H1 (cell line): Measurements from ENCODE around the gene GMPPA. TPM values are rescaled to one million over a fixed set of nuclear protein-coding genes. Genes with fewer than 3 reads are reported as not detected.

Experiments used
- CTCF ChIA-PET: fragments of 300-600 bp; sonication (Branson Sonifier 250); formaldehyde crosslinking; loops from one replicate; lab custom pipeline; 2021; ENCODE audit not compliant: partially characterized antibody; lab: Charles Lee
- POLR2A ChIA-PET: fragments of 300-600 bp; sonication (Branson Sonifier 250); formaldehyde crosslinking; loops from one replicate; lab custom pipeline; 2021; ENCODE audit warnings: inconsistent platforms; ENCODE audit not compliant: partially characterized antibody; lab: Charles Lee
- DNase-seq, 2 experiments: peaks; one replicate each; pipeline versions ENCODE4 v3.0.0 to v3.0.0-alpha.2; 2010 to 2022; ENCODE audit warnings: low spot score in 2 of 2, low read depth in 1 of 2, mixed read lengths in 1 of 2
- FAIRE-seq: peaks from 2 replicates; lab custom pipeline; 2011; peaks lifted over from hg19 to GRCh38; lab: Jason Lieb, UNC
- H2AFZ ChIP-seq: 2 replicates; pipeline ENCODE4 v1.8.1; 2012; ENCODE audit warnings: low read length, inconsistent platforms
- H2AK5ac ChIP-seq: 2 replicates; pipeline ENCODE4 v1.6.1; 2013; ENCODE audit warnings: low read depth, low read length
- H2BK120ac ChIP-seq: replicated peaks from 2 replicates; pipeline ENCODE3; 2013; ENCODE audit warnings: low read depth, low read length, inconsistent platforms
- H2BK12ac ChIP-seq: 2 replicates; pipeline ENCODE4 v1.6.1; 2013; ENCODE audit warnings: low read depth, low read length
- H2BK15ac ChIP-seq: 2 replicates; pipeline ENCODE4 v1.6.1; 2013; ENCODE audit warnings: low read length
- H2BK20ac ChIP-seq: 2 replicates; pipeline ENCODE4 v1.6.1; 2013; ENCODE audit warnings: low read length
- H2BK5ac ChIP-seq: 2 replicates; pipeline ENCODE4 v1.6.1; 2013; ENCODE audit warnings: low read depth, low read length
- H3K14ac ChIP-seq: 2 replicates; pipeline ENCODE4 v1.6.1; 2013; ENCODE audit warnings: inconsistent platforms; ENCODE audit not compliant: insufficient read length
- H3K18ac ChIP-seq: 2 replicates; pipeline ENCODE4 v1.6.1; 2013; ENCODE audit warnings: low read length; ENCODE audit errors: extremely low read depth
- H3K23ac ChIP-seq: 2 replicates; pipeline ENCODE4 v1.6.1; 2013; ENCODE audit warnings: inconsistent platforms; ENCODE audit not compliant: insufficient read length
- H3K23me2 ChIP-seq: 2 replicates; pipeline ENCODE4 v1.6.1; 2013; ENCODE audit warnings: low read depth, low read length
- H3K27ac ChIP-seq: 2 replicates; pipeline ENCODE4 v1.6.1; 2011; ENCODE audit warnings: low read depth, low read length, inconsistent platforms
- H3K27me3 ChIP-seq, 4 experiments: replicated peaks in 1 of 4; 1 replicate in 1 of 4; 2 replicates in 3 of 4; pipeline versions ENCODE4 v1.6.1 to v1.8.1; 2011 to 2013; ENCODE audit warnings: low read length in 3 of 4, mild to moderate bottlenecking in 3 of 4, inconsistent platforms in 2 of 4, mixed read lengths in 2 of 4, moderate library complexity in 1 of 4; ENCODE audit not compliant: control insufficient read depth in 3 of 4, insufficient read depth in 3 of 4; ENCODE audit errors: extremely low read depth in 1 of 4
- H3K36me3 ChIP-seq, 4 experiments: 2 replicates each; pipeline versions ENCODE4 v1.6.1 to v1.8.1; 2011 to 2013; ENCODE audit warnings: mild to moderate bottlenecking in 4 of 4, low read length in 3 of 4, moderate library complexity in 2 of 4, control low read depth in 1 of 4, inconsistent platforms in 1 of 4; ENCODE audit not compliant: insufficient read depth in 4 of 4, control insufficient read depth in 2 of 4
- H3K4ac ChIP-seq: replicated peaks from 2 replicates; pipeline ENCODE3; 2013; ENCODE audit warnings: low read length, low read depth, mixed read lengths, inconsistent platforms; ENCODE audit not compliant: insufficient read length
- H3K4me1 ChIP-seq, 4 experiments: replicated peaks in 1 of 4; 1 replicate in 1 of 4; 2 replicates in 3 of 4; pipeline versions ENCODE4 v1.6.1 to v1.8.1; 2011 to 2013; ENCODE audit warnings: low read length in 3 of 4, inconsistent platforms in 2 of 4, mixed read lengths in 1 of 4; ENCODE audit not compliant: insufficient read depth in 4 of 4, control insufficient read depth in 3 of 4
- H3K4me2 ChIP-seq, 2 experiments: 2 replicates each; pipeline versions ENCODE4 v1.6.1 to v1.8.1; 2011 to 2013; ENCODE audit warnings: low read depth in 2 of 2, low read length in 2 of 2, control low read depth in 1 of 2, inconsistent platforms in 1 of 2, mild to moderate bottlenecking in 1 of 2; ENCODE audit not compliant: insufficient read depth in 1 of 2
- H3K4me3 ChIP-seq, 4 experiments: fragments of 200-600, 300-600 bp in 1 of 4; sonication (generic), shearing (Covaris generic), sonication (Bioruptor Twin) in 1 of 4; 2 replicates each; pipeline versions ENCODE4 v1.5.1 to v1.8.1; 2011 to 2016; ENCODE audit warnings: low read length in 4 of 4, low read depth in 3 of 4, control low read depth in 2 of 4, inconsistent platforms in 2 of 4, mild to moderate bottlenecking in 2 of 4, mixed read lengths in 1 of 4, moderate library complexity in 1 of 4; ENCODE audit not compliant: insufficient read depth in 2 of 4; ENCODE audit errors: extremely low read depth in 1 of 4
- H3K56ac ChIP-seq: replicated peaks from 2 replicates; pipeline ENCODE3; 2013; ENCODE audit warnings: low read depth, mild to moderate bottlenecking, mixed read lengths, low read length, inconsistent platforms; ENCODE audit not compliant: insufficient read length
- H3K79me1 ChIP-seq: 2 replicates; pipeline ENCODE4 v1.6.1; 2013; ENCODE audit warnings: low read depth, low read length, control low read depth
- H3K79me2 ChIP-seq, 2 experiments: 2 replicates each; pipeline versions ENCODE4 v1.6.1 to v1.8.1; 2012 to 2013; ENCODE audit warnings: low read length in 2 of 2, mild to moderate bottlenecking in 2 of 2, inconsistent platforms in 1 of 2; ENCODE audit not compliant: insufficient read depth in 2 of 2, control insufficient read depth in 1 of 2
- H3K9ac ChIP-seq, 4 experiments: replicated peaks in 1 of 4; 1 replicate in 1 of 4; 2 replicates in 3 of 4; pipeline versions ENCODE4 v1.6.1 to v1.8.1; 2011 to 2013; ENCODE audit warnings: low read depth in 3 of 4, low read length in 3 of 4, control low read depth in 2 of 4, mild to moderate bottlenecking in 2 of 4, moderate library complexity in 2 of 4, inconsistent platforms in 1 of 4; ENCODE audit errors: extremely low read depth in 1 of 4
- H3K9me3 ChIP-seq, 2 experiments: 2 replicates each; pipeline versions ENCODE4 v1.6.1 to v1.8.1; 2012 to 2013; ENCODE audit warnings: mild to moderate bottlenecking in 2 of 2, moderate library complexity in 2 of 2, control low read depth in 1 of 2, inconsistent platforms in 1 of 2, low read depth in 1 of 2, low read length in 1 of 2, mixed read lengths in 1 of 2; ENCODE audit not compliant: insufficient read depth in 2 of 2
- H4K20me1 ChIP-seq, 2 experiments: replicated peaks in 1 of 2; 2 replicates each; pipeline versions ENCODE3 to v1.8.1; 2011 to 2013; ENCODE audit warnings: inconsistent platforms in 2 of 2, low read length in 2 of 2, mild to moderate bottlenecking in 1 of 2; ENCODE audit not compliant: insufficient read depth in 2 of 2, control insufficient read depth in 1 of 2
- H4K5ac ChIP-seq: 2 replicates; pipeline ENCODE4 v1.6.1; 2013; ENCODE audit warnings: low read length, low read depth, mixed read lengths, inconsistent platforms; ENCODE audit not compliant: insufficient read length
- H4K8ac ChIP-seq: 2 replicates; pipeline ENCODE4 v1.8.0; 2013; ENCODE audit warnings: mild to moderate bottlenecking, moderate library complexity, low read length, inconsistent platforms; ENCODE audit not compliant: insufficient read depth; ENCODE audit errors: extremely low read depth
- H4K91ac ChIP-seq: replicated peaks from 2 replicates; pipeline ENCODE3; 2013; ENCODE audit warnings: low read length, mixed read lengths, inconsistent platforms; ENCODE audit not compliant: insufficient read length
- BCL11A ChIP-seq, 2 experiments: IDR thresholded peaks; one replicate each; pipeline ENCODE4 v1.6.1; 2011; ENCODE audit warnings: low read depth in 2 of 2, low read length in 2 of 2, mild to moderate bottlenecking in 2 of 2
- CEBPB ChIP-seq: IDR thresholded peaks from 2 replicates; pipeline ENCODE4 v1.6.1; 2012; ENCODE audit warnings: low read depth, low read length
- EP300 ChIP-seq, 2 experiments: IDR thresholded peaks; 1 replicate in 1 of 2; 2 replicates in 1 of 2; pipeline ENCODE4 v1.6.1; 2011 to 2012; ENCODE audit warnings: low read depth in 2 of 2, low read length in 2 of 2, mild to moderate bottlenecking in 2 of 2, borderline replicate concordance in 1 of 2, inconsistent platforms in 1 of 2, moderate library complexity in 1 of 2
- GTF2F1 ChIP-seq: IDR thresholded peaks from 2 replicates; pipeline ENCODE4 v1.6.1; 2012; ENCODE audit warnings: low read depth, low read length, improper control_type of control experiment, borderline replicate concordance
- HDAC2 ChIP-seq, 2 experiments: fragments of 300-600 bp in 1 of 2; sonication (generic) in 1 of 2; IDR thresholded peaks; 2 replicates each; pipeline ENCODE4 v1.6.1; 2011 to 2012; ENCODE audit warnings: low read depth in 2 of 2, low read length in 2 of 2, mild to moderate bottlenecking in 2 of 2, moderate library complexity in 2 of 2, borderline replicate concordance in 1 of 2, inconsistent platforms in 1 of 2
- JUND ChIP-seq: IDR thresholded peaks from 2 replicates; pipeline ENCODE4 v1.6.1; 2011; ENCODE audit warnings: mild to moderate bottlenecking, improper control_type of control experiment, low read length
- MAFK ChIP-seq: IDR thresholded peaks from 2 replicates; pipeline ENCODE4 v1.6.1; 2012; ENCODE audit warnings: low read depth, mild to moderate bottlenecking, improper control_type of control experiment, low read length
- POU5F1 ChIP-seq: IDR thresholded peaks from 2 replicates; pipeline ENCODE4 v1.6.1; 2011; ENCODE audit warnings: low read depth, mild to moderate bottlenecking, low read length, moderate library complexity
- RAD21 ChIP-seq, 2 experiments: IDR thresholded peaks in 1 of 2; conservative IDR thresholded peaks in 1 of 2; 2 replicates each; pipeline ENCODE4 v1.6.1; 2011; ENCODE audit warnings: low read depth in 2 of 2, low read length in 2 of 2, improper control_type of control experiment in 1 of 2, inconsistent platforms in 1 of 2, mild to moderate bottlenecking in 1 of 2, moderate library complexity in 1 of 2
- SAP30 ChIP-seq: fragments of 300-600 bp; sonication (generic); IDR thresholded peaks from 2 replicates; pipeline ENCODE4 v1.7.1; 2012; ENCODE audit warnings: low read length, moderate library complexity, mild to moderate bottlenecking, inconsistent platforms; ENCODE audit not compliant: insufficient read depth, insufficient replicate concordance
- SP4 ChIP-seq: IDR thresholded peaks from 2 replicates; pipeline ENCODE4 v1.6.1; 2012; ENCODE audit warnings: low read length, inconsistent platforms
- TAF1 ChIP-seq: IDR thresholded peaks from 2 replicates; pipeline ENCODE4 v1.6.1; 2011; ENCODE audit warnings: mild to moderate bottlenecking, low read depth, low read length
- TCF12 ChIP-seq: IDR thresholded peaks from 2 replicates; pipeline ENCODE4 v1.6.1; 2011; ENCODE audit warnings: low read depth, mild to moderate bottlenecking, low read length
- WGBS, 2 experiments: shearing (Covaris generic) in 1 of 2; methylation state at CpG; one replicate each; pipeline versions ENCODE4 v1.1.6 to v1.1.7; 2013 to 2015; ENCODE audit warnings: low lambda C conversion rate in 2 of 2, mixed read lengths in 2 of 2, inconsistent platforms in 1 of 2, low coverage in 1 of 2, missing lambda C conversion rate in 1 of 2; ENCODE audit not compliant: insufficient replicate concordance in 2 of 2, insufficient coverage in 1 of 2, insufficient read length in 1 of 2; ENCODE audit errors: extremely low coverage in 1 of 2, missing lambda C conversion rate in 1 of 2; 5-methylcytosine and 5-hydroxymethylcytosine counted together
- polyA plus RNA-seq, 7 experiments: library from polyadenylated mRNA; depleted of rRNA in 3 of 7; stranded (reverse) in 5 of 7; unstranded in 2 of 7; fragments of >200 nt in 5 of 7; fragments of 200-250 nt in 2 of 7; gene quantifications; 1 replicate in 5 of 7; 2 replicates in 1 of 7; 4 replicates in 1 of 7; pipeline versions ENCODE4 v1.2.1 to v1.2.3, GENCODE V29; 2011 to 2013; ENCODE audit warnings: missing spikeins in 2 of 7, mixed read lengths in 2 of 7
- total RNA-seq: library from RNA; stranded (reverse); fragmentation: NEBNext Ultra II Directional; extraction: Animal tissue kit (Norgen Biotek cat#: 25700); gene quantifications from 2 replicates; pipeline ENCODE4 v1.2.1, GENCODE V29; 2021

The GMPPA gene
- total and polyA plus RNA-seq, 2 of the 8 experiments (the other 6 are each of a cell fraction or from before 2014, with no cell fraction given): 34.3 to 98.8 TPM

GRCh38 chr2:219547621-219548020 lies 48.9 kb downstream of the GMPPA start:
- Histone ChIP-seq H3K4me2 (no peak overlapping the region), H2AK5ac (no peak overlapping the region), H4K5ac (no peak overlapping the region), H2AFZ (no peak overlapping the region), H3K56ac (no peak overlapping the region), H3K23me2 (peaks cover 22% of the 10 kb centered on the region; the same call in 1 of the 2 replicates), H3K18ac (no peak overlapping the region), H3K9ac (no peak overlapping the region), H4K20me1 (peaks cover 3 to 14% of the 10 kb centered on the region in 2 experiments), H2BK12ac (no peak overlapping the region), H3K4ac (no peak overlapping the region), H4K8ac (no peak overlapping the region), H3K4me1 (peaks cover 0 to 15% (median 7%) of the 10 kb centered on the region in 4 experiments; a peak in 6 of 7 replicates), H2BK120ac (no peak overlapping the region), H3K9me3 (no peaks in the 10 kb centered on the region), H3K36me3 (no peaks in the 10 kb centered on the region; a peak in 1 of 8 replicates), H4K91ac (no peak overlapping the region), H2BK15ac (no peak overlapping the region), H3K27ac (no peak overlapping the region), H3K27me3 (peaks cover 0 to 11% (median 0%) of the 10 kb centered on the region in 4 experiments; a peak in 3 of 7 replicates), H3K79me2 (peaks cover 0 to under 1% of the 10 kb centered on the region in 2 experiments; a peak in 1 of 4 replicates), H3K23ac (no peak overlapping the region), H3K14ac (no peak overlapping the region), H2BK20ac (no peak overlapping the region), H3K4me3 (no peak overlapping the region), H3K79me1 (peaks cover 3% of the 10 kb centered on the region; the same call in 1 of the 2 replicates), H2BK5ac (no peak overlapping the region)
- FAIRE-seq (no peak), DNase-seq (no peak)
- ChIA-PET POLR2A (interaction anchor here (1.2 to 3.6 kb wide), 2 partner anchors 11 to 18 kb away, joined by 3 to 21 read pairs; no protein-coding TSS in a partner anchor), CTCF (interaction anchor here (0.6 to 6.4 kb wide), 4 partner anchors 12 to 438 kb away, joined by 3 to 66 read pairs (median 4); no protein-coding TSS in a partner anchor)
- TF ChIP-seq SP4 (no peak), RAD21 (IDR thresholded peaks at IDR 0.05 in 1 of 2, conservative IDR thresholded peaks at IDR 0.05 in 1 of 2; ENCODE audit: low read depth in 2 of 2, low read length in 2 of 2) (no peak), EP300 (IDR thresholded peaks at IDR 0.05; ENCODE audit: borderline replicate concordance in 1 of 2, low read depth in 2 of 2, low read length in 2 of 2) (no peak), MAFK (no peak), CEBPB (no peak), HDAC2 (IDR thresholded peaks at IDR 0.05; ENCODE audit: borderline replicate concordance in 1 of 2, low read depth in 2 of 2, low read length in 2 of 2) (no peak), TCF12 (no peak), GTF2F1 (no peak), BCL11A (IDR thresholded peaks at IDR 0.05; ENCODE audit: low read depth in 2 of 2, low read length in 2 of 2) (no peak), TAF1 (no peak), POU5F1 (no peak), SAP30 (no peak), JUND (no peak)
- WGBS, 2 experiments: 95% methylated on average over 25 of the region's 26 CpGs; no CpG with 5 or more reads in 1 of the 2 experiments
